ENCODE results near the gene MTERF1. TPM values are rescaled to one million over a fixed set of nuclear protein-coding genes. Genes with fewer than 3 reads are reported as not detected.

The MTERF1 gene
- total and polyA plus RNA-seq, 2 of the 13 experiments (the other 11 are each of a cell fraction or from before 2014, with no cell fraction given) = 5.5 to 19.3 TPM

GRCh38 chr7:91892821-91893340 lies 12.4 kb upstream of the MTERF1 start:
- ChIA-PET POLR2A (no interaction called here), CTCF (ENCODE audit: low intra/inter-chr PET ratio, low total read pairs) (no interaction called here)
- H3K9ac ChIP-seq (ENCODE audit: insufficient read depth, low read depth, low read length) = no peak overlapping the region
- TF ChIP-seq, protein P1, sequence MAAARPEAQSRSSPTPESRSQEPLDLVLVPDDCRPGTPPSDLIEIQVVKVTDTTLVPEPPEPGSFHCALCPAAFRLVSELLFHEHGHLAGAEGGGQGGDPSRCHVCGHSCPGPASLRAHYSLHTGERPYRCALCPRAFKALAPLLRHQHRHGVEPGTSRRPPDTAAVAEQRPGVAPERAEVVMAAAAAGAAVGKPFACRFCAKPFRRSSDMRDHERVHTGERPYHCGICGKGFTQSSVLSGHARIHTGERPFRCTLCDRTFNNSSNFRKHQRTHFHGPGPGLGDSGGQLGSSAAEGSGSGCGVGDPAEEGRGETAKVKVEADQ (CRISPR knock-in tag; IDR thresholded peaks at IDR 0.05; ENCODE audit: borderline replicate concordance) = no peak
- TF ChIP-seq RFX3 (CRISPR knock-in tag; IDR thresholded peaks at IDR 0.05) (no peak), CCDC6 (CRISPR knock-in tag; IDR thresholded peaks at IDR 0.05) (no peak), ZNF713 (CRISPR knock-in tag; IDR thresholded peaks at IDR 0.05) (no peak), RFX5 (IDR thresholded peaks at IDR 0.05; ENCODE audit: low read depth, low read length) (no peak), ZBTB46 (CRISPR knock-in tag; IDR thresholded peaks at IDR 0.05; ENCODE audit: borderline replicate concordance) (no peak), KAT7 (CRISPR knock-in tag; IDR thresholded peaks at IDR 0.05; ENCODE audit: borderline replicate concordance) (no peak)
- no peaks in the 10 kb centered on the region for H3K79me2 ChIP-seq (ENCODE audit: insufficient read depth, low read length)
- FAIRE-seq = no peak
- intact Hi-C loops (cut with micrococcal nuclease; ENCODE audit: unreplicated experiment) (no loop called here), in situ Hi-C loops (cut with HindIII; ENCODE audit: extremely low pct_ligation_motif_present, low pct_unique_long_range_greater_than_20kb) (no loop called here)
- no peak overlapping the region for H3K27ac ChIP-seq (ENCODE audit: extremely low read length, insufficient read depth, low read length)
- no peaks in the 10 kb centered on the region for H4K20me1 ChIP-seq (ENCODE audit: insufficient read depth, low read length)
- BruUV-seq (replicated peaks) = no TSS peak
- H3K36me3 ChIP-seq (replicated peaks in 1 of 2; ENCODE audit: control insufficient read depth in 1 of 2, insufficient read depth in 2 of 2, low read length in 2 of 2) = no peaks in the 10 kb centered on the region
- no peak for ATAC-seq
- H3K27me3 ChIP-seq (ENCODE audit: control insufficient read depth in 1 of 2, insufficient read depth in 2 of 2, low read length in 2 of 2) = no peaks in the 10 kb centered on the region
- no peak overlapping the region for H2AFZ ChIP-seq (ENCODE audit: low read length)
- H3K4me3 ChIP-seq (replicated peaks in 1 of 3; ENCODE audit: insufficient read depth in 1 of 3, low read depth in 2 of 3, low read length in 3 of 3) = no peak overlapping the region
- 0% methylated on average over 2 of the region's 2 CpGs for WGBS (ENCODE audit: low lambda C conversion rate)
- no peak overlapping the region for H3K4me2 ChIP-seq (ENCODE audit: low read depth, low read length)
- H3K4me1 ChIP-seq (ENCODE audit: insufficient read depth, low read length) = no peaks in the 10 kb centered on the region
- no peak for DNase-seq (ENCODE audit: low spot score)
- no peaks in the 10 kb centered on the region for H3K9me3 ChIP-seq (ENCODE audit: low read length)
